BLaER1 (cell line): ENCODE results near the gene IMPG2.
"Not testable (repeated sequence)": the region's sequence is repeated elsewhere in the genome, so short reads cannot be mapped to it uniquely, and the experiment has no call there.

Experiments
- H3K27ac ChIP-seq: shearing (Covaris generic); formaldehyde crosslinking; 2 replicates; pipeline ENCODE4 v1.8.1; 2022
- H3K27me3 ChIP-seq: shearing (Covaris generic); formaldehyde crosslinking; 2 replicates; pipeline ENCODE4 v1.8.1; 2022
- H3K36me3 ChIP-seq: shearing (Covaris generic); formaldehyde crosslinking; 2 replicates; pipeline ENCODE4 v1.8.1; 2022
- H3K4me1 ChIP-seq: shearing (Covaris generic); formaldehyde crosslinking; 2 replicates; pipeline ENCODE4 v1.8.1; 2022
- H3K4me2 ChIP-seq: shearing (Covaris generic); formaldehyde crosslinking; 2 replicates; pipeline ENCODE4 v1.8.1; 2022
- H3K4me3 ChIP-seq: shearing (Covaris generic); formaldehyde crosslinking; 2 replicates; pipeline ENCODE4 v1.8.1; 2022
- H3K9ac ChIP-seq: shearing (Covaris generic); formaldehyde crosslinking; 2 replicates; pipeline ENCODE4 v1.8.1; 2022
- H3K9me3 ChIP-seq: shearing (Covaris generic); formaldehyde crosslinking; 2 replicates; pipeline ENCODE4 v1.8.1; 2022
- H4K20me1 ChIP-seq: shearing (Covaris generic); formaldehyde crosslinking; 2 replicates; pipeline ENCODE4 v1.8.1; 2022
- Cebpa-rat ChIP-seq: shearing (Covaris generic); IDR thresholded peaks from 2 replicates; pipeline ENCODE4 v1.8.1; 2022

Gene IMPG2

GRCh38 chr3:101310978-101311375 lies 9.4 kb downstream of the IMPG2 start:
- no peak overlapping the region for H3K9ac ChIP-seq
- no peak overlapping the region for H3K4me3 ChIP-seq
- H3K36me3 ChIP-seq, result peaks cover 4% of the 10 kb centered on the region; the same call in 1 of the 2 replicates
- no peaks in the 10 kb centered on the region for H4K20me1 ChIP-seq
- TF ChIP-seq Cebpa-rat, result no peak
- H3K27ac ChIP-seq, result no peak overlapping the region
- H3K9me3 ChIP-seq, result peaks cover 28% of the 10 kb centered on the region
- no peaks in the 10 kb centered on the region for H3K4me1 ChIP-seq
- no peak overlapping the region for H3K4me2 ChIP-seq
- no peaks in the 10 kb centered on the region for H3K27me3 ChIP-seq

GRCh38 chr3:101308147-101308772 lies 12.1 kb downstream of the IMPG2 start:
- H3K4me2 ChIP-seq, H4K20me1 ChIP-seq, H3K27me3 ChIP-seq, H3K9ac ChIP-seq, H3K4me3 ChIP-seq, H3K27ac ChIP-seq, H3K4me1 ChIP-seq, H3K36me3 ChIP-seq: not testable (repeated sequence)
- peaks cover 28% of the 10 kb centered on the region for H3K9me3 ChIP-seq

- Histone ChIP-seq H3K27me3 (no peaks in the 10 kb centered on the region), H3K9me3 (peaks cover 30% of the 10 kb centered on the region), H4K20me1 (no peaks in the 10 kb centered on the region), H3K27ac (no peak overlapping the region), H3K4me1 (no peaks in the 10 kb centered on the region), H3K36me3 (peaks cover 4% of the 10 kb centered on the region; the same call in 1 of the 2 replicates), H3K9ac (no peak overlapping the region), H3K4me2 (no peak overlapping the region), H3K4me3 (no peak overlapping the region)
- TF ChIP-seq Cebpa-rat, result no peak
Measured at GRCh38 chr3:101303836-101304235, 16.5 kb downstream of the IMPG2 start.

GRCh38 chr3:101303089-101303731 lies 17.2 kb downstream of the IMPG2 start:
- no peak overlapping the region for H3K4me2 ChIP-seq
- no peaks in the 10 kb centered on the region for H4K20me1 ChIP-seq
- no peak overlapping the region for H3K27ac ChIP-seq
- TF ChIP-seq Cebpa-rat, result no peak
- H3K9ac ChIP-seq, result no peak overlapping the region
- no peaks in the 10 kb centered on the region for H3K4me1 ChIP-seq
- no peak overlapping the region for H3K4me3 ChIP-seq
- peaks cover 24% of the 10 kb centered on the region for H3K9me3 ChIP-seq
- no peaks in the 10 kb centered on the region for H3K27me3 ChIP-seq
- peaks cover 4% of the 10 kb centered on the region; the same call in 1 of the 2 replicates for H3K36me3 ChIP-seq

GRCh38 chr3:101300073-101300472 lies 20.3 kb downstream of the IMPG2 start:
- Histone ChIP-seq H3K9me3 (peaks cover 10% of the 10 kb centered on the region), H3K4me2 (no peak overlapping the region), H3K4me3 (no peak overlapping the region), H3K4me1 (no peaks in the 10 kb centered on the region), H4K20me1 (no peaks in the 10 kb centered on the region), H3K27me3 (no peaks in the 10 kb centered on the region), H3K27ac (no peak overlapping the region), H3K9ac (no peak overlapping the region), H3K36me3 (no peaks in the 10 kb centered on the region)
- TF ChIP-seq Cebpa-rat, result no peak

GRCh38 chr3:101292027-101292426 lies 28.3 kb downstream of the IMPG2 start:
- H3K9me3 ChIP-seq, result peaks cover 3% of the 10 kb centered on the region; the same call in 1 of the 2 replicates
- H3K9ac ChIP-seq, result no peak overlapping the region
- no peaks in the 10 kb centered on the region for H4K20me1 ChIP-seq
- H3K4me3 ChIP-seq, result no peak overlapping the region
- no peak overlapping the region for H3K4me2 ChIP-seq
- TF ChIP-seq Cebpa-rat, result no peak
- no peaks in the 10 kb centered on the region for H3K36me3 ChIP-seq
- H3K27me3 ChIP-seq, result no peaks in the 10 kb centered on the region
- no peaks in the 10 kb centered on the region for H3K4me1 ChIP-seq
- no peak overlapping the region for H3K27ac ChIP-seq

GRCh38 chr3:101288294-101288693 lies 32.1 kb downstream of the IMPG2 start:
- Histone ChIP-seq H3K36me3 (no peaks in the 10 kb centered on the region), H3K9me3 (peaks cover 3% of the 10 kb centered on the region; the same call in 1 of the 2 replicates), H3K4me3 (no peak overlapping the region), H3K9ac (no peak overlapping the region), H4K20me1 (no peaks in the 10 kb centered on the region), H3K4me2 (no peak overlapping the region), H3K27ac (no peak overlapping the region), H3K27me3 (no peaks in the 10 kb centered on the region), H3K4me1 (no peaks in the 10 kb centered on the region)
- no peak for TF ChIP-seq Cebpa-rat

- Histone ChIP-seq H3K36me3 (no peaks in the 10 kb centered on the region), H3K4me3 (no peak overlapping the region), H3K9ac (no peak overlapping the region), H3K27ac (no peak overlapping the region), H3K9me3 (peaks cover 3% of the 10 kb centered on the region; the same call in 1 of the 2 replicates), H3K4me2 (no peak overlapping the region), H3K27me3 (no peaks in the 10 kb centered on the region), H3K4me1 (no peaks in the 10 kb centered on the region), H4K20me1 (no peaks in the 10 kb centered on the region)
- TF ChIP-seq Cebpa-rat, result no peak
Measured at GRCh38 chr3:101284757-101285156, 35.6 kb downstream of the IMPG2 start.

GRCh38 chr3:101281521-101282030 lies 38.8 kb downstream of the IMPG2 start:
- no peak for TF ChIP-seq Cebpa-rat
- Histone ChIP-seq H3K4me2 (no peak overlapping the region), H3K27me3 (no peaks in the 10 kb centered on the region), H3K36me3 (no peaks in the 10 kb centered on the region), H3K4me3 (no peak overlapping the region), H4K20me1 (no peaks in the 10 kb centered on the region), H3K27ac (no peak overlapping the region), H3K4me1 (no peaks in the 10 kb centered on the region), H3K9ac (no peak overlapping the region), H3K9me3 (no peaks in the 10 kb centered on the region)

- Histone ChIP-seq H3K9me3 (no peaks in the 10 kb centered on the region), H3K36me3 (no peaks in the 10 kb centered on the region), H3K4me1 (no peaks in the 10 kb centered on the region), H3K27me3 (no peaks in the 10 kb centered on the region), H3K4me3 (no peak overlapping the region), H3K9ac (no peak overlapping the region), H3K27ac (no peak overlapping the region), H4K20me1 (no peaks in the 10 kb centered on the region), H3K4me2 (no peak overlapping the region)
- no peak for TF ChIP-seq Cebpa-rat
Measured at GRCh38 chr3:101279765-101280385, 40.5 kb downstream of the IMPG2 start.
